ENCODE measurements around the gene FNIP2. TPM values are rescaled to one million over a fixed set of nuclear protein-coding genes. Genes with fewer than 3 reads are reported as not detected.

FNIP2 gene
- total RNA-seq, 1 experiment from 2014 or later = 15.8 TPM

GRCh38 chr4:158809611-158810486 is 41.0 kb downstream of the FNIP2 start:
- TSS peak; percentile 79 for BruUV-seq (replicated peaks)

GRCh38 chr4:158810487-158811215 is 41.8 kb downstream of the FNIP2 start:
- H3K4me3 ChIP-seq (ENCODE audit: low read depth, low read length) = no peak overlapping the region
- TF ChIP-seq, protein P1, sequence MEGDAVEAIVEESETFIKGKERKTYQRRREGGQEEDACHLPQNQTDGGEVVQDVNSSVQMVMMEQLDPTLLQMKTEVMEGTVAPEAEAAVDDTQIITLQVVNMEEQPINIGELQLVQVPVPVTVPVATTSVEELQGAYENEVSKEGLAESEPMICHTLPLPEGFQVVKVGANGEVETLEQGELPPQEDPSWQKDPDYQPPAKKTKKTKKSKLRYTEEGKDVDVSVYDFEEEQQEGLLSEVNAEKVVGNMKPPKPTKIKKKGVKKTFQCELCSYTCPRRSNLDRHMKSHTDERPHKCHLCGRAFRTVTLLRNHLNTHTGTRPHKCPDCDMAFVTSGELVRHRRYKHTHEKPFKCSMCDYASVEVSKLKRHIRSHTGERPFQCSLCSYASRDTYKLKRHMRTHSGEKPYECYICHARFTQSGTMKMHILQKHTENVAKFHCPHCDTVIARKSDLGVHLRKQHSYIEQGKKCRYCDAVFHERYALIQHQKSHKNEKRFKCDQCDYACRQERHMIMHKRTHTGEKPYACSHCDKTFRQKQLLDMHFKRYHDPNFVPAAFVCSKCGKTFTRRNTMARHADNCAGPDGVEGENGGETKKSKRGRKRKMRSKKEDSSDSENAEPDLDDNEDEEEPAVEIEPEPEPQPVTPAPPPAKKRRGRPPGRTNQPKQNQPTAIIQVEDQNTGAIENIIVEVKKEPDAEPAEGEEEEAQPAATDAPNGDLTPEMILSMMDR (IDR thresholded peaks at IDR 0.05; ENCODE audit: insufficient read depth in 1 of 2, low read depth in 1 of 2, low read length in 1 of 2, severe bottlenecking in 1 of 2, unreplicated experiment in 1 of 2) = no peak
- DNase-seq = peak; percentile 35 to 58
- BruUV-seq (replicated peaks) = TSS peak; percentile 22
- Mint-ChIP-seq H3K27me3 (ENCODE audit: insufficient read depth, unreplicated experiment) (peaks cover 2% of the 10 kb centered on the region), H3K4me3 (ENCODE audit: unreplicated experiment) (peak overlapping the region; percentile 30), H3K36me3 (ENCODE audit: insufficient read depth, unreplicated experiment) (peaks cover 5% of the 10 kb centered on the region), H3K4me1 (ENCODE audit: low read depth, unreplicated experiment) (peaks cover 45% of the 10 kb centered on the region), H3K9me3 (ENCODE audit: unreplicated experiment) (no peaks in the 10 kb centered on the region), H3K27ac (ENCODE audit: unreplicated experiment) (peak overlapping the region; percentile 55)
- H3K27me3 ChIP-seq (replicated peaks; ENCODE audit: control insufficient read depth, insufficient read depth, low read length) = no peaks in the 10 kb centered on the region
- no peaks in the 10 kb centered on the region for H3K36me3 ChIP-seq (ENCODE audit: control insufficient read depth, insufficient read depth, low read length)
- peaks cover 36% of the 10 kb centered on the region for H3K4me1 ChIP-seq
- ChIA-PET CTCF (interaction anchor here (1.3 kb wide), 1 partner anchor 28 kb away, joined by 4 read pairs; no protein-coding TSS in a partner anchor), POLR2A (interaction anchor here (1.2 kb wide), 1 partner anchor 28 kb away, joined by 5 read pairs; no protein-coding TSS in a partner anchor)
- no peaks in the 10 kb centered on the region for H3K9me3 ChIP-seq
- intact Hi-C loops (cut with micrococcal nuclease; ENCODE audit: unreplicated experiment) = loop anchor here (1.0 to 5.0 kb wide), 4 partner anchors 11 to 43 kb away; partner anchors contain the start of gene FNIP2

More at GRCh38 chr4:158809611-158810486, 41.0 kb downstream of the FNIP2 start:
- TF ChIP-seq, protein P1 (IDR thresholded peaks at IDR 0.05; ENCODE audit: insufficient read depth in 1 of 2, low read depth in 1 of 2, low read length in 1 of 2, severe bottlenecking in 1 of 2, unreplicated experiment in 1 of 2) = no peak
- Histone ChIP-seq H3K4me3 (ENCODE audit: low read depth, low read length) (no peak overlapping the region), H3K9me3 (no peaks in the 10 kb centered on the region), H3K36me3 (ENCODE audit: control insufficient read depth, insufficient read depth, low read length) (no peaks in the 10 kb centered on the region), H3K27me3 (replicated peaks; ENCODE audit: control insufficient read depth, insufficient read depth, low read length) (no peaks in the 10 kb centered on the region), H3K4me1 (peaks cover 36% of the 10 kb centered on the region)
- H3K4me1 Mint-ChIP-seq (ENCODE audit: low read depth, unreplicated experiment) = peaks cover 48% of the 10 kb centered on the region
- H3K9me3 Mint-ChIP-seq (ENCODE audit: unreplicated experiment) = no peaks in the 10 kb centered on the region
- POLR2A ChIA-PET = interaction anchor here (1.2 kb wide), 1 partner anchor 27 kb away, joined by 5 read pairs; no protein-coding TSS in a partner anchor
- CTCF ChIA-PET = interaction anchor here (1.3 kb wide), 1 partner anchor 28 kb away, joined by 4 read pairs; no protein-coding TSS in a partner anchor
- intact Hi-C loops (cut with micrococcal nuclease; ENCODE audit: unreplicated experiment) = loop anchor here (1.0 to 5.0 kb wide), 4 partner anchors 11 to 43 kb away; partner anchors contain the start of gene FNIP2
- H3K4me3 Mint-ChIP-seq (ENCODE audit: unreplicated experiment) = peak overlapping the region; percentile 30
- DNase-seq = peak; percentile 49 to 52
- peaks cover 2% of the 10 kb centered on the region for H3K27me3 Mint-ChIP-seq (ENCODE audit: insufficient read depth, unreplicated experiment)
- peak overlapping the region; percentile 55 for H3K27ac Mint-ChIP-seq (ENCODE audit: unreplicated experiment)
- H3K36me3 Mint-ChIP-seq (ENCODE audit: insufficient read depth, unreplicated experiment) = peaks cover 5% of the 10 kb centered on the region

- Mint-ChIP-seq H3K4me1 (ENCODE audit: low read depth, unreplicated experiment) (peaks cover 40% of the 10 kb centered on the region), H3K36me3 (ENCODE audit: insufficient read depth, unreplicated experiment) (peaks cover 5% of the 10 kb centered on the region), H3K9me3 (ENCODE audit: unreplicated experiment) (no peaks in the 10 kb centered on the region), H3K4me3 (ENCODE audit: unreplicated experiment) (no peak overlapping the region), H3K27ac (ENCODE audit: unreplicated experiment) (no peak overlapping the region), H3K27me3 (ENCODE audit: insufficient read depth, unreplicated experiment) (peaks cover under 1% of the 10 kb centered on the region)
- POLR2A ChIA-PET = interaction anchor here (0.6 kb wide), 1 partner anchor 104 kb away, joined by 3 read pairs; no protein-coding TSS in a partner anchor
- no peak for DNase-seq
- BruUV-seq (replicated peaks) = no TSS peak
- H3K4me3 ChIP-seq (ENCODE audit: low read depth, low read length) = no peak overlapping the region
- intact Hi-C loops (cut with micrococcal nuclease; ENCODE audit: unreplicated experiment) = loop anchor here (2.0 to 5.0 kb wide), 2 partner anchors 40 to 44 kb away; partner anchors contain the start of gene FNIP2
- no peaks in the 10 kb centered on the region for H3K9me3 ChIP-seq
- CTCF ChIA-PET = no interaction called here
- no peaks in the 10 kb centered on the region for H3K27me3 ChIP-seq (replicated peaks; ENCODE audit: control insufficient read depth, insufficient read depth, low read length)
- no peaks in the 10 kb centered on the region for H3K36me3 ChIP-seq (ENCODE audit: control insufficient read depth, insufficient read depth, low read length)
- H3K4me1 ChIP-seq = peaks cover 36% of the 10 kb centered on the region
- TF ChIP-seq, protein P1 (IDR thresholded peaks at IDR 0.05; ENCODE audit: insufficient read depth in 1 of 2, low read depth in 1 of 2, low read length in 1 of 2, severe bottlenecking in 1 of 2, unreplicated experiment in 1 of 2) = no peak
Measured at GRCh38 chr4:158811216-158811540, 42.4 kb downstream of the FNIP2 start.

Data from Caco-2 (cell line).